H7 (cell line): ENCODE measurements around the gene NDC80. TPM values are rescaled to one million over a fixed set of nuclear protein-coding genes. Genes with fewer than 3 reads are reported as not detected.
"Not testable (repeated sequence)": the region's sequence is repeated elsewhere in the genome, so short reads cannot be mapped to it uniquely, and the experiment has no call there.

ENCODE experiments used
- DNase-seq: peaks from one replicate; pipeline ENCODE4 v3.0.0; 2012
- H3K27me3 ChIP-seq: 2 replicates; pipeline ENCODE4 v1.6.0; 2011; ENCODE audit warnings: mild to moderate bottlenecking, low read length; ENCODE audit not compliant: control insufficient read depth, insufficient read depth
- H3K36me3 ChIP-seq: replicated peaks from 2 replicates; pipeline ENCODE4 v1.5.1; 2011; ENCODE audit warnings: low read length; ENCODE audit not compliant: control insufficient read depth, insufficient read depth
- H3K4me3 ChIP-seq: 2 replicates; pipeline ENCODE4 v1.5.1; 2011; ENCODE audit warnings: low read depth, mild to moderate bottlenecking, control low read depth, low read length, moderate library complexity; ENCODE audit not compliant: insufficient read depth
- total RNA-seq: library from RNA; depleted of rRNA; stranded (reverse); fragments of >200 nt; shearing (Covaris generic); gene quantifications from 2 replicates; pipeline ENCODE4 v1.2.3, GENCODE V29; 2014; rRNA removed

Gene NDC80
- total RNA-seq, 1 experiment from 2014 or later: 40.9 TPM

GRCh38 chr18:2656981-2657512, 85.7 kb downstream of the NDC80 start:
- DNase-seq: no peak
- H3K27me3 ChIP-seq: peaks cover 35% of the 10 kb centered on the region
- no peaks in the 10 kb centered on the region for H3K36me3 ChIP-seq
- H3K4me3 ChIP-seq: peak overlapping the region; percentile 97

GRCh38 chr18:2657788-2658458, 86.6 kb downstream of the NDC80 start:
- peaks cover 26% of the 10 kb centered on the region for H3K27me3 ChIP-seq
- no peak for DNase-seq
- no peaks in the 10 kb centered on the region for H3K36me3 ChIP-seq
- H3K4me3 ChIP-seq: no peak overlapping the region

DNA sequence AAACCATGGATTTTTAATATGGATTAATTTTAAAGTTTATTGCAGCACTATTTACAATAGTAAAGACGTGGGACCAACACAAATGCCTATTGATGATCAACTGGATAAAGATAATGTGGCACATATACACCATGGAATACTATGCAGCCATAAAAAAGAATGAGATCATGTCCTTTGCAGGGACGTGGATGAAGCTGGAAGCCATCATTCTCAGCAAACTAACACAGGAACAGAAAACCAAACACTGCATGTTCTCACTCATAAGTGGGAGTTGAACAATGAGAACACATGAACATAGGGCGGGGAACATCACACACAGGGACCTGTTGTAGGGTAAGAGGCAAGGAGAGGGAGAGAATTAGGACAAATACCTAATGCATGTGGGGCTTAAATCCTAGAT, 89.5 kb downstream of the NDC80 start:
- DNase-seq, H3K27me3 ChIP-seq, H3K4me3 ChIP-seq, H3K36me3 ChIP-seq: not testable (repeated sequence)

DNA sequence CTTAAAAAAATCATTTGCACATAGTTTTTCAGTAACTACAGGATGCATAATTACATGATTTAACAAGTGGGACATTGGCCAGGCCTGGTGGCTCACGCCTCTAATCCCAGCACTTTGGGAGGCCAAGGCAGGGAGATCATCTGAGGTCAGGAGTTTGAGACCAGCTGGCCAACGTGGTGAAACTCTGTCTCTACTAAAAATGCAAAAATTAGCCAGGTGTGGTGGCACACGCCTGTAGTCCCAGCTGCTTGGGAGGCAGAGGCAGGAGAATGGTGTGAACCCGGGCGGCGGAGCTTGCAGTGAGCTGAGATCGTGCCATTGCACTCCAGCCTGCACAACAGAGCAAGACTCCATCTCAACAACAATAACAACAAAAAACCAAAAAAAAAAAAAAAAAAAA, 90.9 kb downstream of the NDC80 start:
- H3K4me3 ChIP-seq, DNase-seq, H3K36me3 ChIP-seq, H3K27me3 ChIP-seq: not testable (repeated sequence)

GRCh38 chr18:2662990-2663389, 91.6 kb downstream of the NDC80 start:
- Histone ChIP-seq H3K4me3 (no peak overlapping the region), H3K27me3 (no peaks in the 10 kb centered on the region), H3K36me3 (peaks cover 2% of the 10 kb centered on the region; the same call in 1 of the 2 replicates)
- no peak for DNase-seq

Other genes with a start within 250 kb of the NDC80 start
- gene METTL4, start 52 bp upstream of the NDC80 start, total RNA-seq: 12.1 and 12.6 TPM in 2 replicates
- gene SMCHD1, start 84.2 kb downstream of the NDC80 start, total RNA-seq: 24.4 and 40.5 TPM in 2 replicates